ENCODE data around the gene MT1H.
"Not testable (repeated sequence)": the region's sequence is repeated elsewhere in the genome, so short reads cannot be mapped to it uniquely, and the experiment has no call there.

Gene MT1H

GRCh38 chr16:56713794-56714193 is 44.2 kb downstream of the MT1H start:
- Histone ChIP-seq H3K4me1 (peaks cover 14% of the 10 kb centered on the region), H3K9me3 (no peaks in the 10 kb centered on the region), H3K27ac (no peak overlapping the region), H4K20me1 (no peaks in the 10 kb centered on the region), H3K27me3 (no peaks in the 10 kb centered on the region), H3K4me3 (no peak overlapping the region), H3K4me2 (no peak overlapping the region), H3K9ac (no peak overlapping the region), H3K36me3 (no peaks in the 10 kb centered on the region)
- TF ChIP-seq Cebpa-rat (IDR thresholded peaks at IDR 0.05): no peak

GRCh38 chr16:56715126-56715525 is 45.5 kb downstream of the MT1H start:
- no peaks in the 10 kb centered on the region for H3K36me3 ChIP-seq
- H3K27me3 ChIP-seq: no peaks in the 10 kb centered on the region
- no peak overlapping the region for H3K27ac ChIP-seq
- no peaks in the 10 kb centered on the region for H4K20me1 ChIP-seq
- H3K4me2 ChIP-seq: no peak overlapping the region
- H3K9ac ChIP-seq: no peak overlapping the region
- H3K4me3 ChIP-seq: no peak overlapping the region
- H3K4me1 ChIP-seq: peaks cover 10% of the 10 kb centered on the region
- no peaks in the 10 kb centered on the region for H3K9me3 ChIP-seq
- no peak for TF ChIP-seq Cebpa-rat (IDR thresholded peaks at IDR 0.05)

DNA sequence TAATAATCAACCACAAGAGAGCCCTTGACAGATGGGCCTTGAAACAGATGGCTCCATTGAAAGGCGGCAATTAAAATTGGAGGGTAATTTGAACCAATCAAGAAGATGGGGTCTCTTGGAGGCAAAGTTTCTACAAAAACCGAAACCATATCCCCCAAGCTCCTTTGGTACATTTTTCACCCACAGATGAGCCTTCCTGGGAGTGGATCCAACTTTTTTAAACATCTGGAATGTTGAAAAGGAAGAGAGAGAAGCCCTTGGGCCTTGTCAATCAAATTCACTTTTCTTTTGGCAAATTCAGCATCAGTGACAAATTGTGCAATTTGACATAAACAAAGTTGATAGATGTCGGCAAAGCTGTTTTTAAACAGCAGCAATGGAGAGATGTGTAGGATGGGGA is 47.1 kb downstream of the MT1H start:
- no peaks in the 10 kb centered on the region for H4K20me1 ChIP-seq

GRCh38 chr16:56717532-56717931 is 47.9 kb downstream of the MT1H start:
- peak overlapping the region; percentile 11; the same call in 1 of the 2 replicates for H3K4me2 ChIP-seq
- H3K36me3 ChIP-seq, H3K9ac ChIP-seq, H4K20me1 ChIP-seq, H3K27me3 ChIP-seq, H3K9me3 ChIP-seq, H3K27ac ChIP-seq, H3K4me3 ChIP-seq: not testable (repeated sequence)
- peaks cover 10% of the 10 kb centered on the region for H3K4me1 ChIP-seq

More for the DNA sequence above, 47.1 kb downstream of the MT1H start:
- Histone ChIP-seq H3K27ac (no peak overlapping the region), H3K9me3 (no peaks in the 10 kb centered on the region), H3K36me3 (no peaks in the 10 kb centered on the region), H3K4me3 (no peak overlapping the region), H3K4me1 (peaks cover 10% of the 10 kb centered on the region), H3K9ac (no peak overlapping the region), H3K27me3 (no peaks in the 10 kb centered on the region), H3K4me2 (no peak overlapping the region)
- TF ChIP-seq Cebpa-rat (IDR thresholded peaks at IDR 0.05): no peak
